ENCODE results near the gene NCR2.
"Not testable (repeated sequence)": the region's sequence is repeated elsewhere in the genome, so short reads cannot be mapped to it uniquely, and the experiment has no call there.

NCR2 gene

GRCh38 chr6:41335296-41335695 is at the start of gene NCR2:
NCR2 (plus strand) TSS chr6:41335608; CDS start chr6:41335877, 269 bp downstream.
- no peak for DNase-seq (ENCODE audit: low spot score)

DNA sequence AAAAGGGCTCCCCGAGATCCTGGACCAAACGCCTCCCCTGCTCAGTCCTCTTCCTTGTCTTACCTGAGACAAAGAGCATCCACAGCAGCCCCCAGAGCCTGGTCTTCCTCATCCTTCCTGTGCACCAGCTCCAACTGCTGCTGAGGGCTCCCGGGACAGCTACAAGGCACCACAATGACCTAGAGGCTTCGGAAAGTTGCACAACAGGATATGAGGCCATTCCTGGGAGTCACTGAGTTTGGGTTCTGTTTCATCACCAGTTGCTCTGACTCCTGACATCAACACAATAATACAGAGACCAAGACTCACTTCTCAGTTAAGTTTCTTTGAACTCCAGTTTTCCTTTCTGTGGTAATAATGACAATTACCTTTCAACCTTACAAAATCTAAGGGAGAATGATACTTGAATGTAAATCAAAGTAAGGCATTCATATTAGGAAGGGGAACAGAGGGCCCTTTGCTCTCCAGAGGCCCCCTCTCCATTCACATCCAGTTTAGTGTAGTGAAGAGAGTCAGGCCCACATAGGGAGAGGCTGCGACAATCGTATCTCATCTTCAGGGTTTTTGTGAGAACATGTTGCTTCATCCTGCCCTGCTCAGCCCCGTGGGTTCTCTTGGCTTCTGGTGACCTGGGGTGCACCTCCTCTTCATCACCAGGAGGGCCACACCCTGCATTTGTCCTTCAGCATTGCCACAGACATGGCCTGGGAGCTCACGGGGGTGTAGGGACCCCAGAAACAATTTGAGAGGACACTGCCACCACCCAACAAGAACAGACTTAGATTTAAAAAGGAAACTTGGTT is 48.7 kb upstream of the NCR2 start, which contains the start of gene TREM1:
TSS of gene TREM1 (minus strand) at position 139 of the 803 bp plus-strand sequence. CDS start at position 112, 27 bp downstream.
- no peak for DNase-seq (ENCODE audit: low spot score)

- no peak for DNase-seq (ENCODE audit: low spot score)
Observed at GRCh38 chr6:41288030-41288753, 47.2 kb upstream of the NCR2 start.

GRCh38 chr6:41288754-41289129 is 46.7 kb upstream of the NCR2 start:
- no peak for DNase-seq (ENCODE audit: low spot score)

DNA sequence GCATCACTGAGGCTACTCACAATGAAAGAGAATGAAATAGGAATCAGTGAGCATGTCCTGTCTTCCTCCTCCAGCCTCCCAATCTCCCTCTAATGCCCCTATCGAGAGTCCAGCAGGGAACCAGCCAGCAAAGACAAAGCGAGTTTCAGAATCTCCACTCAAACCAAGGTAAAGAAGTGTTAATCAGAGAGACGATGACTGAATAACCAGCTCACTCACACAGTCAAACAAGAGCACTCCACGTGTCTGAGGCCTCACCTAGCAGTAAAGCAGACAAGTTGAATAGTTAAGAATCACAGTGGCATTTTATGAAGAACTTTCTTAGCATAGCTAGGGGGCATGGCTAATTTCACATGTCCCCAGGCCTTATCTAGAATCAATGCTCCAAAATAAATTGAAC is 45.6 kb upstream of the NCR2 start:
- no peak for DNase-seq (ENCODE audit: low spot score)

DNA sequence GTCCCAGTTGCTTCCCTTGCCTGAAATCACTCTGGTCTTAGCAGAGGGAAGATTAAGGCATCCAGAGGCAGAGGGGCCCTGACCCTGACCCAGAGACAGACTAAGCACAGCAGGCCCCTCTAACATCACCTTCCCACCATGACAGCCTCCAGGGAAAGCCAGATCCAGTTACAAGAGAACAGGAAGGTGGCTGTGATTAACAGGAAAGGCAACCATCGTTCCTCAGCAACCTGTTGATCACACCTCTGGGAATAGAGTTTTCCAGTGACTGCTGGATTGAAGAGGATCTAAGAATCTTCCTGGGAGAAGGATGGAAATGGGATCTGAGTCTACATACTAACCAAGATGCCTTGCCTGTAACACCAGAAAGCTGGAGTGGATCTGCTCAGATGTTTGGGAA is 43.7 kb upstream of the NCR2 start:
- no peak for DNase-seq (ENCODE audit: low spot score)

DNA sequence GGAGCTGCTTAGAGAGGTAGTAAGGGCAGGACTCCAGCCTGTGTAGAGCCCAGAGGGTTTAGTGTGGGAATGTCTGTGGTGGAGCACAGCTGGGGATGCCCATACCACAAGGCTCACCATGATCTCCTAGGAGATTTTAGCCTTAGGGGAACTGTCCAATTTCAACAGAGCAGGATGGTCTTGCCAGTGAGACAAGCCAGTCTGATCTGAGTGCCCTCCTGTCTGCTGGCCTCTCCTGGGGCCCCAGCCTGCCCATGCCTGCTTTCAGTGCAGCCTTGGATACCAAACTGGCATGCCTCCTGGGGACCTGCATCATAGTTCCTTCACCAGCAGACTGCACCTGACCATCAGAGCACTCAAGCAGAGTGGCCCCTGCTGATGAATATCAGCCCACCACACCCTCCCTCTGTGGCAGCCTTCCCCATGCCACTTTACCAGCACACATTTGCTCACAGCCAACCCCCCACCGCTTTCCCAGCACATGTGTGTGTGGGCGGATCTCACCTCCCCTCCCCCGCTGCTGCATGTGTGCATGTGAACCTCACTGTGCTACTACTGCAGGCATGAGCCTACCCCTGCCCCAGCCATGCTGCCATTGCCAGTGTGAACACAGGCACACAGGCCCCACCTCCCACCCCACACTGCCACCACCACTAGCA is 41.1 kb upstream of the NCR2 start:
- DNase-seq (ENCODE audit: low spot score): no peak

- DNase-seq (ENCODE audit: low spot score): not testable (repeated sequence)
Observed at GRCh38 chr6:41297248-41297647, 38.2 kb upstream of the NCR2 start.

DNA sequence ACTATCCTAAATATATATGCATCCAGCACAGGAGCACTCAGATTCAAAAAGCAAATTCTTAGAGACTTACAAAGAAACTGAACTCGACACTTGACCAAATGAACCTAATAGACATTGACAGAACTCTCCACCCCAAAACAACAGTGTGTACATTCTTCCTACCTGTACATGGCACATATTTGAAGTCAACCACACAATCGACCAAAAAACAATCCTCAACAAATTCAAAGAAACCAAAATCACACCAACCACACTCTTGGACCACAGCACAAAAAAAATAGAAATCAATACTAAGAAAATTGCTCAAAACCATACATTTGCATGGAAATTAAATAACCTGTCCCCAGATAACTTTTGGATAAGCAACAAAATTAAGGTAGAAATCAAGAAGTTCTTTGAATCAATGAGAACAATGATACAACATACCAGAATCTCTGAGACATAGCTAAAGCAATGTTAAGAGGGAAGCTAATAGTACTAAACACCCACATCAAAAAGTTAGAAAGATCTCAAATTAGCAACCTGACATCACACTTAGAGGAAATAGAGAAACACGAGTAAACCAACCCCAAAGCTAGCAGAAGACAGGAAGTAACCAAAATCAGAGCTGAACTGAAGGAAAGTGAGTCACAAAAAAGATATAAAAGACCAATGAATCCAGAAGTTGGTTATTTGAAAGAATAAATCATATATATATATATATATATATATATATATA is 36.5 kb upstream of the NCR2 start:
- no peak for DNase-seq (ENCODE audit: low spot score)

- no peak for DNase-seq (ENCODE audit: low spot score)
Observed at GRCh38 chr6:41302638-41303037, 32.8 kb upstream of the NCR2 start.

DNA sequence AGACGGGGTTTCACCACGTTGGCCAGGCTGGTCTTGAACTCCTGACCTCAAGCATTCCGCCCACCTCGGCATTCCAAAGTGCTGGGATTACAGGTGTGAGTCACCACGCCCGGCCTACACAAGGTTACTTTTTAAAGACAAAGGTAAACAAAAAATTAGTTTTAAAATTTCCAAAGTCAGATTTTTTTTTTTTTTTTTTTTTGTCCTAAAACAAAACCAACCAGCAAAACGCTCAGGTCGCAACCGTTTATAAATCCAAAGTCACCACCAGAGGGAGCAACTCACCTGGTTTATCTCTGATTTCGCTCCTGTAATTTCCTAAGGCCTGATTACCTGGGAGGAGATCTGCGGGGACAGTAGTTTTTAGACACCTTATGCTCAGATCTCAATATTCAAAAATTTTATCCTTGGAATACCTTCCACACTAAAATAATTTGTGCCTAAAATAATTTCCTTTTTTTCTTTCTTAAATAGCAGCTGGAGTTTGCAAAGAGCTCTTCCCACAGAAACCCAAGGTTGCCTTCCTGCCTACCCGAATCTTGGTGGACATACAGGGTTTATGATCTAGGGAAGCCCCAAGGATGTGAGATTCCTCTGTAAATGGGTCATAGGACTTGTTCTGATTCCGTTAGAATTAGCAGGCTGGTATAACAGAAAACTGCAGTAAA is 29.1 kb upstream of the NCR2 start:
- DNase-seq (ENCODE audit: low spot score): peak; percentile 69

- no peak for DNase-seq (ENCODE audit: low spot score)
Observed at GRCh38 chr6:41315203-41315602, 20.2 kb upstream of the NCR2 start.

DNA sequence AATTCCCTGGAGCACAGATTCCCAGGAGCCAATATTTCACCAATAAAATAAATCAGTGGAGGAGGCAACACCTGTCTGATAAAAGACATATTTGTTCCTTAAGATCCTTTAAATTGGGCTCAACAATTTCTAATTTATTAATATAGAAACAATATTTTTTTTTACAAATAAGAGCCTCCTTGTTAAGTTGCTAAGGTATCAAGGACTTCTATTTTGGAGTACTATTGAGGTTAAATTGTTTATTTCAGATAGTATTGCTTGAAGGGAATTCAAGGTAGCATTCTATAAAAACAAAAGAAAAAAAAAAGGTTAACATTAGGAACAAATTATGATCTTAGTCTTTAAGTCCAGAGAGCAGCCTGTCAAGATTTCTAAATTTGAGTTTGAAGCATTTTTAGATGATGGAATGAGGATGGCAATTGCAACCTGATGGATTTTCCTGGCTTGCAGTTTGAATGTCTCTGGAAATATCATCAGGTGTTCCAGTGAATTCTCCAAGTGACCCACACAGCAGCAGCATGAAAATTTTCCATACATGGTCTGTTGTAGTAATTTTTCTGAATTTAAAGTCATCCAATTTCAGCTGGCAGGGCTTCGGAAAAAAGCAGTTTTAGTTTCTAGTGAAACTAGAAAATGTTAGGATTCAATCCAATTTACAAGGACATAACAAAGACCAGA is 19.3 kb upstream of the NCR2 start:
- DNase-seq (ENCODE audit: low spot score): no peak

DNA sequence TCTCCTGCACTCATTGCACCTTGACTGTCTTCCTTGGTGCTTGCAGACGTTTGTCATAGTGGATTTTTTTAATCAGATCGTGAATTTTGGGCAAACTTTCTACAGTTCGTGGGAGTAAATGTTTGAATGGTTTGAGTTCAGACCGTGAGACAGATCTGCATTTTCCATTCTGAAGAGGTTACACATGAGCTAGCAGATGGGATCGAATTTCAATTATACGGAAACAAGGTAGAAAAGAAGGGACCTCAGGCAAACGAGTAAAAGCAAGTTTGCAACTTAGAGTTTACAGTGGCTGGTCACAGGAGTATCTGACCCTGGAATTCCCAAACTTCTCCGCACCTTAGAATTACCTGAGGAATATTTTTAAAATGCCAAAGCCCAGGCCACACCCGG is 17.2 kb upstream of the NCR2 start:
- no peak for DNase-seq (ENCODE audit: low spot score)

GRCh38 chr6:41318654-41319565 is 16.5 kb upstream of the NCR2 start:
- peak; percentile 64 for DNase-seq (ENCODE audit: low spot score)

- DNase-seq (ENCODE audit: low spot score): no peak
Observed at GRCh38 chr6:41321183-41321582, 14.2 kb upstream of the NCR2 start.

GRCh38 chr6:41325446-41326066 is 9.9 kb upstream of the NCR2 start:
- no peak for DNase-seq (ENCODE audit: low spot score)

- DNase-seq (ENCODE audit: low spot score): no peak
Observed at GRCh38 chr6:41326092-41326491, 9.3 kb upstream of the NCR2 start.

GRCh38 chr6:41327177-41327576 is 8.2 kb upstream of the NCR2 start:
- DNase-seq (ENCODE audit: low spot score): no peak
